Neuronal stem cell (in vitro differentiated cells): Measurements from ENCODE around the gene ZKSCAN3. TPM values are rescaled to one million over a fixed set of nuclear protein-coding genes. Genes with fewer than 3 reads are reported as not detected.

Source experiments
- DNase-seq: peaks from one replicate; pipeline ENCODE4 v3.0.0-alpha.2; 2013; ENCODE audit warnings: low spot score
- H2AFZ ChIP-seq: one replicate; pipeline ENCODE4 v1.6.1; 2013; ENCODE audit warnings: mild to moderate bottlenecking, low read length, inconsistent platforms
- H2AK5ac ChIP-seq: 2 replicates; pipeline ENCODE4 v1.6.1; 2013; ENCODE audit warnings: low read depth, mild to moderate bottlenecking, inconsistent platforms, low read length, moderate library complexity, mixed read lengths
- H2BK120ac ChIP-seq: 2 replicates; pipeline ENCODE4 v1.6.1; 2013; ENCODE audit warnings: low read depth, mild to moderate bottlenecking, inconsistent platforms, low read length, moderate library complexity, mixed read lengths
- H2BK12ac ChIP-seq: one replicate; pipeline ENCODE4 v1.6.1; 2013; ENCODE audit warnings: low read length, inconsistent platforms
- H2BK15ac ChIP-seq: 2 replicates; pipeline ENCODE4 v1.6.1; 2013; ENCODE audit warnings: mild to moderate bottlenecking, low read length, inconsistent platforms, mixed read lengths
- H2BK5ac ChIP-seq: one replicate; pipeline ENCODE4 v1.6.1; 2013; ENCODE audit warnings: inconsistent platforms, mild to moderate bottlenecking, low read length, moderate library complexity
- H3K14ac ChIP-seq: one replicate; pipeline ENCODE4 v1.6.1; 2013; ENCODE audit warnings: low read length, inconsistent platforms
- H3K18ac ChIP-seq: 2 replicates; pipeline ENCODE4 v1.6.1; 2013; ENCODE audit warnings: low read length, inconsistent platforms
- H3K23ac ChIP-seq: 2 replicates; pipeline ENCODE4 v1.6.1; 2013; ENCODE audit warnings: low read depth, mild to moderate bottlenecking, mixed read lengths, low read length, inconsistent platforms; ENCODE audit not compliant: poor library complexity
- H3K27ac ChIP-seq: replicated peaks from 3 replicates; pipeline ENCODE4 v1.5.1; 2013; ENCODE audit warnings: low read length, inconsistent platforms
- H3K27me3 ChIP-seq, 3 experiments: 2 replicates each; pipeline ENCODE4 v1.6.1; 2013; ENCODE audit warnings: low read length in 3 of 3, mild to moderate bottlenecking in 2 of 3, inconsistent platforms in 1 of 3, low read depth in 1 of 3, mixed read lengths in 1 of 3, moderate library complexity in 1 of 3; ENCODE audit not compliant: control insufficient read depth in 3 of 3, insufficient read depth in 3 of 3
- H3K36me3 ChIP-seq, 2 donors: replicated peaks in 1 of 2; 2 replicates each; pipeline ENCODE4 v1.6.1; 2013; ENCODE audit warnings: low read length in 2 of 2; ENCODE audit not compliant: control insufficient read depth in 2 of 2, insufficient read depth in 2 of 2
- H3K4ac ChIP-seq: 2 replicates; pipeline ENCODE4 v1.6.1; 2013; ENCODE audit warnings: inconsistent platforms, mild to moderate bottlenecking, low read length, moderate library complexity
- H3K4me1 ChIP-seq, 2 donors: 1 replicate in 1 of 2; 2 replicates in 1 of 2; pipeline ENCODE4 v1.6.1; 2013; ENCODE audit warnings: low read length in 2 of 2, low read depth in 1 of 2; ENCODE audit not compliant: control insufficient read depth in 2 of 2, insufficient read depth in 1 of 2
- H3K4me2 ChIP-seq: one replicate; pipeline ENCODE4 v1.6.1; 2013; ENCODE audit warnings: mild to moderate bottlenecking, low read length, inconsistent platforms; ENCODE audit not compliant: insufficient read depth, poor library complexity, severe bottlenecking
- H3K4me3 ChIP-seq, 2 donors: 2 replicates each; pipeline ENCODE4 v1.5.1; 2013; ENCODE audit warnings: low read length in 2 of 2, mild to moderate bottlenecking in 2 of 2, inconsistent platforms in 1 of 2, moderate library complexity in 1 of 2
- H3K79me1 ChIP-seq: one replicate; pipeline ENCODE4 v1.6.1; 2013; ENCODE audit warnings: low read depth, mild to moderate bottlenecking, inconsistent platforms, low read length, moderate library complexity
- H3K9ac ChIP-seq: one replicate; pipeline ENCODE4 v1.6.1; 2013; ENCODE audit warnings: mild to moderate bottlenecking, low read depth, low read length, inconsistent platforms; ENCODE audit not compliant: poor library complexity
- H3K9me3 ChIP-seq, 2 donors: replicated peaks in 1 of 2; 2 replicates each; pipeline versions ENCODE3 to v1.6.1; 2013; ENCODE audit warnings: low read length in 2 of 2, mild to moderate bottlenecking in 2 of 2, inconsistent platforms in 1 of 2, low read depth in 1 of 2, mixed read lengths in 1 of 2, moderate library complexity in 1 of 2; ENCODE audit not compliant: control insufficient read depth in 2 of 2, insufficient read depth in 1 of 2
- H4K8ac ChIP-seq: one replicate; pipeline ENCODE4 v1.6.1; 2013; ENCODE audit warnings: low read depth, mild to moderate bottlenecking, inconsistent platforms, low read length, moderate library complexity
- H4K91ac ChIP-seq: one replicate; pipeline ENCODE4 v1.6.1; 2013; ENCODE audit warnings: low read length, low read depth, mild to moderate bottlenecking, inconsistent platforms; ENCODE audit not compliant: poor library complexity
- WGBS, 2 donors: extraction: QIAGEN DNeasy Blood & Tissue Kit; methylation state at CpG; one replicate each; pipeline ENCODE4 v1.1.7; 2013; ENCODE audit warnings: missing lambda C conversion rate in 2 of 2, mixed read lengths in 1 of 2; ENCODE audit not compliant: insufficient read length in 2 of 2, insufficient replicate concordance in 1 of 2; ENCODE audit errors: extremely low coverage in 2 of 2; 5-methylcytosine and 5-hydroxymethylcytosine counted together
- small RNA-seq: library from polyadenylated mRNA; stranded (forward); fragments of <200 nt; extraction: miRNeasy Mini kit (QIAGEN cat#:217004); gene quantifications from one replicate; pipeline ENCODE3, GENCODE V24; 2013; ENCODE audit not compliant: insufficient read depth

Gene ZKSCAN3

GRCh38 chr6:28410767-28411166 is 61.0 kb downstream of the ZKSCAN3 start:
- H2BK12ac ChIP-seq, result no peak overlapping the region
- H3K27me3 ChIP-seq, result no peaks in the 10 kb centered on the region
- no peak overlapping the region for H3K14ac ChIP-seq
- no peak overlapping the region for H3K23ac ChIP-seq
- no peak overlapping the region for H3K4me3 ChIP-seq
- no peak overlapping the region for H4K91ac ChIP-seq
- H3K9me3 ChIP-seq, result no peaks in the 10 kb centered on the region
- H2BK120ac ChIP-seq, result no peak overlapping the region
- no peak for DNase-seq
- no peak overlapping the region for H3K27ac ChIP-seq
- no CpG with 5 or more reads among the region's 2 CpGs for WGBS, 2 donors
- H3K4me1 ChIP-seq, result no peaks in the 10 kb centered on the region
- no peak overlapping the region for H2BK15ac ChIP-seq
- H2AK5ac ChIP-seq, result no peak overlapping the region
- no peak overlapping the region for H4K8ac ChIP-seq
- no peak overlapping the region for H3K18ac ChIP-seq
- no peak overlapping the region for H2BK5ac ChIP-seq
- H2AFZ ChIP-seq, result no peak overlapping the region
- no peak overlapping the region for H3K4ac ChIP-seq
- no peaks in the 10 kb centered on the region for H3K36me3 ChIP-seq
- H3K4me2 ChIP-seq, result no peak overlapping the region
- H3K9ac ChIP-seq, result no peak overlapping the region
- H3K79me1 ChIP-seq, result no peaks in the 10 kb centered on the region

- Histone ChIP-seq H3K27ac (no peak overlapping the region), H3K4me1 (no peaks in the 10 kb centered on the region), H3K14ac (no peak overlapping the region), H3K9me3 (no peaks in the 10 kb centered on the region), H4K8ac (no peak overlapping the region), H2AFZ (no peak overlapping the region), H2BK5ac (no peak overlapping the region), H3K23ac (no peak overlapping the region), H2BK15ac (no peak overlapping the region), H3K9ac (no peak overlapping the region), H3K36me3 (peaks cover 0 to 1% of the 10 kb centered on the region in 2 donors), H3K27me3 (no peaks in the 10 kb centered on the region), H3K4me2 (no peak overlapping the region), H2BK12ac (no peak overlapping the region), H3K4me3 (no peak overlapping the region), H3K79me1 (no peaks in the 10 kb centered on the region), H3K4ac (no peak overlapping the region), H2AK5ac (no peak overlapping the region), H4K91ac (no peak overlapping the region), H3K18ac (no peak overlapping the region), H2BK120ac (no peak overlapping the region)
- no peak for DNase-seq
Measured at GRCh38 chr6:28413681-28414080, 63.9 kb downstream of the ZKSCAN3 start.

Small RNA genes within 50 kb of the gene (small RNA-seq; reads per million reads assigned to genes)
- gene AL021997.1, result not detected
- gene AL021997.2, result not detected
- not detected for gene RNU2-45P
